HepG2 (cell line): ENCODE results near the gene PCYT2. TPM values are rescaled to one million over a fixed set of nuclear protein-coding genes. Genes with fewer than 3 reads are reported as not detected.

Source experiments
- AKNA ChIP-seq: sonication (generic); formaldehyde crosslinking; IDR thresholded peaks from 2 replicates; pipeline ENCODE4 v1.4.0; 2020; ENCODE audit warnings: missing genetic modification reagents, borderline replicate concordance
- BRD4 ChIP-seq: sonication (generic); formaldehyde crosslinking; IDR thresholded peaks from 2 replicates; pipeline ENCODE4 v1.4.0; 2020; ENCODE audit warnings: missing genetic modification reagents
- E2F5 ChIP-seq: sonication (generic); formaldehyde crosslinking; conservative IDR thresholded peaks from 2 replicates; pipeline ENCODE4 v1.4.0; 2020; ENCODE audit warnings: missing genetic modification reagents
- EED ChIP-seq: sonication (generic); formaldehyde crosslinking; IDR thresholded peaks from 2 replicates; pipeline ENCODE4 v1.5.0; 2020; ENCODE audit warnings: mild to moderate bottlenecking, missing genetic modification reagents
- HNF4G ChIP-seq, 2 experiments: sonication (generic) in 1 of 2; formaldehyde crosslinking in 1 of 2; IDR thresholded peaks; 2 replicates each; pipeline versions ENCODE4 v1.4.0 to v1.6.1; 2011 to 2020; ENCODE audit warnings: borderline replicate concordance in 2 of 2, low read depth in 2 of 2, mild to moderate bottlenecking in 2 of 2, low read length in 1 of 2, missing genetic modification reagents in 1 of 2, moderate library complexity in 1 of 2
- JARID2 ChIP-seq: sonication (generic); formaldehyde crosslinking; IDR thresholded peaks from 2 replicates; pipeline ENCODE4 v1.8.1; 2023; ENCODE audit warnings: missing genetic modification reagents, inconsistent platforms; ENCODE audit not compliant: insufficient replicate concordance
- KDM1A ChIP-seq: IDR thresholded peaks from 2 replicates; pipeline ENCODE4 v1.6.1; 2016; ENCODE audit warnings: missing compliant biosample characterization
- NCOA2 ChIP-seq: sonication (generic); formaldehyde crosslinking; IDR thresholded peaks from 2 replicates; pipeline ENCODE4 v1.8.0; 2022; ENCODE audit warnings: inconsistent platforms
- NR0B2 ChIP-seq: sonication (generic); formaldehyde crosslinking; IDR thresholded peaks from 2 replicates; pipeline ENCODE4 v1.4.0; 2020; ENCODE audit warnings: mild to moderate bottlenecking, missing genetic modification reagents
- PRMT3 ChIP-seq: sonication (generic); formaldehyde crosslinking; IDR thresholded peaks from 2 replicates; pipeline ENCODE4 v1.8.1; 2022; ENCODE audit warnings: low read depth, mild to moderate bottlenecking, moderate library complexity, missing genetic modification reagents, borderline replicate concordance
- SSRP1 ChIP-seq: IDR thresholded peaks from 2 replicates; pipeline ENCODE4 v1.6.1; 2016; ENCODE audit warnings: control low read depth
- TBP ChIP-seq: sonication (generic); formaldehyde crosslinking; IDR thresholded peaks from 2 replicates; pipeline ENCODE4 v1.5.0; 2020; ENCODE audit warnings: missing genetic modification reagents
- TCF7L2 ChIP-seq: IDR thresholded peaks from 2 replicates; pipeline ENCODE4 v1.6.1; 2011; ENCODE audit warnings: mild to moderate bottlenecking, low read depth, low read length, moderate library complexity
- ZBTB33 ChIP-seq: sonication (generic); formaldehyde crosslinking; IDR thresholded peaks from 2 replicates; pipeline ENCODE4 v1.4.0; 2020; ENCODE audit warnings: missing genetic modification reagents
- ZC3H4 ChIP-seq: sonication (generic); formaldehyde crosslinking; IDR thresholded peaks from 2 replicates; pipeline ENCODE4 v1.4.0; 2020; ENCODE audit warnings: missing genetic modification reagents, borderline replicate concordance
- ZKSCAN8 ChIP-seq: IDR thresholded peaks from 2 replicates; pipeline ENCODE4 v1.6.1; 2016; ENCODE audit warnings: borderline replicate concordance, missing genetic modification reagents, missing compliant biosample characterization
- ZNF263 ChIP-seq: sonication (generic); formaldehyde crosslinking; IDR thresholded peaks from 2 replicates; pipeline ENCODE4 v1.4.0; 2020; ENCODE audit warnings: missing genetic modification reagents
- ZNF510 ChIP-seq: sonication (generic); formaldehyde crosslinking; IDR thresholded peaks from 2 replicates; pipeline ENCODE4 v1.4.0; 2020; ENCODE audit warnings: low read depth, mild to moderate bottlenecking, missing genetic modification reagents
- polyA plus RNA-seq, 8 experiments: library from polyadenylated mRNA; depleted of rRNA in 3 of 8; stranded (reverse) in 7 of 8; unstranded in 1 of 8; fragments of >200 nt; fragmentation: Illumina TruSeq in 4 of 8; extraction: Trizol in 4 of 8; gene quantifications; 2 replicates each; pipeline versions ENCODE4 v1.2.1 to v1.2.3, GENCODE V29; 2011 to 2016; ENCODE audit warnings: low read depth in 4 of 8, missing spikeins in 1 of 8, mixed read lengths in 1 of 8; ENCODE audit not compliant: insufficient read depth in 1 of 8
- total RNA-seq, 5 experiments: library from RNA; depleted of rRNA; stranded (reverse); fragments of >200 nt; fragmentation: Illumina TruSeq; extraction: Trizol; gene quantifications; 2 replicates each; pipeline ENCODE4 v1.2.3, GENCODE V29; 2016; ENCODE audit warnings: low read depth in 1 of 5

Gene PCYT2
- total and polyA plus RNA-seq, 2 of the 13 experiments (the other 11 are each of a cell fraction or from before 2014, with no cell fraction given) = 147 to 297 TPM

GRCh38 chr17:81959362-81960129, 48.3 kb upstream of the PCYT2 start (continued):
- TF ChIP-seq AKNA = no peak
- no peak for TF ChIP-seq HNF4G (IDR thresholded peaks at IDR 0.05; ENCODE audit: borderline replicate concordance, low read depth, low read length)
- 0 out of 2 replicates have a peak, but pooled peaks have one; percentile 56 for TF ChIP-seq HNF4G (CRISPR knock-in tag; IDR thresholded peaks at IDR 0.05; ENCODE audit: borderline replicate concordance, low read depth)
- 0 out of 2 replicates have a peak, but pooled peaks have one; percentile 14 for TF ChIP-seq BRD4 (CRISPR knock-in tag)
- 0 out of 2 replicates have a peak, but pooled peaks have one; percentile 17 for TF ChIP-seq EED (CRISPR knock-in tag)
- TF ChIP-seq TCF7L2 = no peak
- no peak for TF ChIP-seq ZKSCAN8 (CRISPR knock-in tag)
- no peak for TF ChIP-seq ZC3H4 (CRISPR knock-in tag)
- TF ChIP-seq KDM1A = no peak
- peak; percentile 49; the same call in 1 of the 2 replicates for TF ChIP-seq ZNF263
- no peak for TF ChIP-seq PRMT3 (CRISPR knock-in tag)
- no peak for TF ChIP-seq NCOA2
- no peak for TF ChIP-seq TBP (CRISPR knock-in tag)
- no peak for TF ChIP-seq E2F5 (CRISPR knock-in tag)
- TF ChIP-seq JARID2 (CRISPR knock-in tag) = no peak
- no peak; the same call in 1 of the 2 replicates for TF ChIP-seq ZNF510 (CRISPR knock-in tag)
- peak; percentile 49; the same call in 1 of the 2 replicates for TF ChIP-seq ZBTB33 (CRISPR knock-in tag)
- no peak for TF ChIP-seq NR0B2
- no peak; the same call in 1 of the 2 replicates for TF ChIP-seq SSRP1
